Bronchial epithelial cell (primary cell): Measurements from ENCODE around the gene DPYD. TPM values are rescaled to one million over a fixed set of nuclear protein-coding genes. Genes with fewer than 3 reads are reported as not detected.

Source experiments
- DNase-seq: peaks from one replicate; pipeline ENCODE4 v3.0.0-alpha.2; 2010; ENCODE audit warnings: low read depth
- FAIRE-seq: peaks from 2 replicates; lab custom pipeline; 2011; peaks lifted over from hg19 to GRCh38; lab: Jason Lieb, UNC
- H3K27me3 ChIP-seq: 2 replicates; pipeline ENCODE4 v1.5.1; 2011; ENCODE audit warnings: low read length; ENCODE audit not compliant: control insufficient read depth, insufficient read depth
- H3K36me3 ChIP-seq: 2 replicates; pipeline ENCODE4 v1.5.1; 2011; ENCODE audit warnings: low read length; ENCODE audit not compliant: control insufficient read depth, insufficient read depth
- H3K4me3 ChIP-seq: 2 replicates; pipeline ENCODE4 v1.5.1; 2011; ENCODE audit warnings: mild to moderate bottlenecking, low read depth, low read length, control low read depth
- total RNA-seq: library from RNA; depleted of rRNA; stranded (reverse); fragments of >200 nt; gene quantifications from 2 replicates; pipeline ENCODE4 v1.2.1, GENCODE V29; 2014
- TF ChIP-seq, protein P1 (sequence below): IDR thresholded peaks from 2 replicates; pipeline ENCODE4 v1.5.1; 2011; ENCODE audit warnings: mild to moderate bottlenecking, moderate library complexity, low read length, control low read depth, inconsistent platforms; ENCODE audit not compliant: insufficient read depth, severe bottlenecking

The DPYD gene
- total RNA-seq, 1 donor from 2014 or later: 1.6 TPM

DNA sequence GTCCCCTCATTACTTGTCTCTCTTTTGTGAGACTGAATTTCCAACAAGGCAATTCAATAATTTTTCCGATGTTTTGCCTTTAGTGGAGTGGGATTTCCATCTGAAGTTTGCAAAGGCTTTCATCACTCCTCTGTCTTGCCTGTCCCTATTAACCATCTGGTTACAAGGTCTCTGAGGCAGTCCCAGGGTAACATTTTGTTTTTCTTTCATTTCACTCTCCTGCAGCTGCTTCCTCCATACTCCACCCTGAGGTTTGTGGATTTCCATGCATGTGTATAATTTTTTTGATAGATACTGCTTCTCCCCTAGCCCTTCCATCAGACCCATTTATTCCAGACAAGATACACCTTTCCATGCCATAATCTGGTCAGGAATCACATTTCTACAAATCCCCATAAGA, 832.4 kb downstream of the DPYD start:
- no peak overlapping the region for H3K4me3 ChIP-seq
- FAIRE-seq (no peak), DNase-seq (no peak)
- no peaks in the 10 kb centered on the region for H3K36me3 ChIP-seq
- TF ChIP-seq, protein P1, sequence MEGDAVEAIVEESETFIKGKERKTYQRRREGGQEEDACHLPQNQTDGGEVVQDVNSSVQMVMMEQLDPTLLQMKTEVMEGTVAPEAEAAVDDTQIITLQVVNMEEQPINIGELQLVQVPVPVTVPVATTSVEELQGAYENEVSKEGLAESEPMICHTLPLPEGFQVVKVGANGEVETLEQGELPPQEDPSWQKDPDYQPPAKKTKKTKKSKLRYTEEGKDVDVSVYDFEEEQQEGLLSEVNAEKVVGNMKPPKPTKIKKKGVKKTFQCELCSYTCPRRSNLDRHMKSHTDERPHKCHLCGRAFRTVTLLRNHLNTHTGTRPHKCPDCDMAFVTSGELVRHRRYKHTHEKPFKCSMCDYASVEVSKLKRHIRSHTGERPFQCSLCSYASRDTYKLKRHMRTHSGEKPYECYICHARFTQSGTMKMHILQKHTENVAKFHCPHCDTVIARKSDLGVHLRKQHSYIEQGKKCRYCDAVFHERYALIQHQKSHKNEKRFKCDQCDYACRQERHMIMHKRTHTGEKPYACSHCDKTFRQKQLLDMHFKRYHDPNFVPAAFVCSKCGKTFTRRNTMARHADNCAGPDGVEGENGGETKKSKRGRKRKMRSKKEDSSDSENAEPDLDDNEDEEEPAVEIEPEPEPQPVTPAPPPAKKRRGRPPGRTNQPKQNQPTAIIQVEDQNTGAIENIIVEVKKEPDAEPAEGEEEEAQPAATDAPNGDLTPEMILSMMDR: no peak
- no peaks in the 10 kb centered on the region for H3K27me3 ChIP-seq

- FAIRE-seq (no peak), DNase-seq (no peak)
- Histone ChIP-seq H3K36me3 (no peaks in the 10 kb centered on the region), H3K4me3 (no peak overlapping the region), H3K27me3 (no peaks in the 10 kb centered on the region)
- TF ChIP-seq, protein P1: no peak
These were observed 836.3 kb downstream of the DPYD start for GRCh38 chr1:97084546-97084945.

GRCh38 chr1:97082160-97082848, 838.5 kb downstream of the DPYD start:
- Histone ChIP-seq H3K27me3 (no peaks in the 10 kb centered on the region), H3K4me3 (no peak overlapping the region), H3K36me3 (no peaks in the 10 kb centered on the region)
- peak; percentile 81 for DNase-seq
- TF ChIP-seq, protein P1: no peak
- FAIRE-seq: no peak

- TF ChIP-seq, protein P1: no peak
- DNase-seq (no peak), FAIRE-seq (peak; percentile 28)
- H3K27me3 ChIP-seq: no peaks in the 10 kb centered on the region
- H3K36me3 ChIP-seq: no peaks in the 10 kb centered on the region
- H3K4me3 ChIP-seq: no peak overlapping the region
These were observed 842.0 kb downstream of the DPYD start for GRCh38 chr1:97078872-97079271.

GRCh38 chr1:97077221-97077620, 843.6 kb downstream of the DPYD start:
- Histone ChIP-seq H3K4me3 (no peak overlapping the region), H3K36me3 (no peaks in the 10 kb centered on the region), H3K27me3 (no peaks in the 10 kb centered on the region)
- no peak for FAIRE-seq
- no peak for DNase-seq
- TF ChIP-seq, protein P1: no peak

DNA sequence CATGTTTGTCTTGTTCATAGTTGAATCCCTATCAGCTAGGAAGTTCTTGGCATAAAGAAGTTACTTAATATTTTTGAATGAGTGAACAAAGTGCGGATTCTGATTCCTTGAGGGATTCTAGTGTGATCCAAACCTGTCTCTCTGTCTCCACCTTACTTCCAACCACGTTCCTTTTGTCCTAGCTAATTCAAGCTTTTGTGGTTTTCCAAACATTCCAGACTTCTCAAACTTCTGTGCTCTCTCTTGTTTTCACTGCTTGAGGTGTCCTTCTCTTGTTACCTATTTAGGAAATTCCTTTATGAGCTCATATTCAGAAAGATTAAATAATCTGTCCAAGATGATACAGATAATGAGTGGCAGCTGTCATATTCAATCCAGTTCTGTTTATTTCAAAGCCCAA, 846.1 kb downstream of the DPYD start:
- Histone ChIP-seq H3K27me3 (no peaks in the 10 kb centered on the region), H3K36me3 (no peaks in the 10 kb centered on the region), H3K4me3 (no peak overlapping the region)
- no peak for FAIRE-seq
- TF ChIP-seq, protein P1: no peak
- peak; percentile 25 for DNase-seq
